Stimulated activated CD4-positive, alpha-beta T cell treated with anti-CD3 and anti-CD28 coated beads, Interleukin-12 subunit alpha, Interleukin-12 subunit beta, amount 100 ng/mL, for 4 hours (primary cell): Measurements from ENCODE around the gene SLC9A7.

Source experiments
- DNase-seq: peaks from one replicate; pipeline ENCODE4 v3.0.0-alpha.2; 2020

SLC9A7 gene

GRCh38 chrX:46642145-46642544, 116.8 kb downstream of the SLC9A7 start:
- no peak for DNase-seq

GRCh38 chrX:46637938-46638337, 121.0 kb downstream of the SLC9A7 start:
- no peak for DNase-seq

DNA sequence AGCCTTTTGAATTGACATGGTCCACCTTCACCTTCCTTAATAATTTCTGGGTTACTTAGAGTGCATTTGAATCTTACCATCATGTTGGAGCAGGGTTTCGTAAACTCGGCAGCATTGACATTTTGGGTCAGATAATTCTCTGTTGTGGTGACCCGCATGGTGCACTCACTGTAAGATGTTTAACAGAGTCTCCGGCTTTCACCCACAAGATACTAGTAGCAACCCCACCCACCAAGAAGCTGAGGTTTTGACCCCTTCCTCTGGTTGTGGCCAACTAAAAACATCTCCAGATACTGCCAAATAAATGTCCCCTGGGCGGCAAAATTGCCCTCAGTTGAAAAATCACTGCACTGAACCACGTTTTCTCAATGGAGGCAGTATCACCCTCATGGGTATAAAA, 122.7 kb downstream of the SLC9A7 start:
- no peak for DNase-seq

GRCh38 chrX:46635186-46635585, 123.7 kb downstream of the SLC9A7 start:
- no peak for DNase-seq

GRCh38 chrX:46634577-46634976, 124.3 kb downstream of the SLC9A7 start:
- no peak for DNase-seq

DNA sequence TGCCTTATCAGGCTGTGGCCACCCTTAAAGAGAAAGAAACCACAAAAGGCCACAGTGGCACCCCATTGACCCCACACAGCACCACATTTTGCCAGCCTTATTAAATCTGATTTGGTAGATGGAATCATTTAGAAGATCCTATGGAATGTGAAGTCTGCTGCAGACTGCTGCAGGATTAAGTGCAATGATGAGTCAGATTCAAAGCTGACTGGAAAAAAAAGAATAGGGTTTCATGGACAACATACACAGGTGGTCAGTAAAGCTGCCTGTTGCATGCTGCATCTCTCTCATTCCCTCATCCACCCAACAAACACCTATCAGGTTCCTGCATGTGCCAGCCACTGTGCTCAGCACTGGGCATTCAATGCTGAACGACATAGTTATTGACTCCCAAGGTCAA, 128.8 kb downstream of the SLC9A7 start:
- DNase-seq, result no peak

- no peak for DNase-seq
Measured at GRCh38 chrX:46628460-46629371, 130.2 kb downstream of the SLC9A7 start.

- no peak for DNase-seq
Measured at GRCh38 chrX:46627711-46628419, 131.1 kb downstream of the SLC9A7 start.

- no peak for DNase-seq
Measured at GRCh38 chrX:46627062-46627461, 131.9 kb downstream of the SLC9A7 start.

DNA sequence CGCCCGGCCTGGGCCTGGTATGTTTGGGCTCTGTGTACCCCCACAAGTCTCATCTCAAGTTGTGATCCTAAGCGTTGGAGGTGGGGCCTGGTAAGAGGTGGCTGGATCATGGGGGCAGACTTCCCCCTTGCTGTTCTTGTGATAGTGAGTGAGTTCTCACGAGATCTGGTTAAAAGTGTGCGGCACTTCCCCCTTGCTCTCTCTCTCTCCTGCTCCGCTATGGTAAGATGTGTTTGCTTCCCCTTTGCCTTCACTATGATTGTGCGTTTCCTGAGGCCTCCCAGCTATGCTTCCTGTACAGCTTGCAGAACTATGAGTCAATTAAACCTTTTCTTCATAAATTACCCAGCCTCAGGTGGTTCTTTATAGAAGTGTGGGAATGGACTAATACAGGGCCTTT, 132.4 kb downstream of the SLC9A7 start:
- no peak for DNase-seq

DNA sequence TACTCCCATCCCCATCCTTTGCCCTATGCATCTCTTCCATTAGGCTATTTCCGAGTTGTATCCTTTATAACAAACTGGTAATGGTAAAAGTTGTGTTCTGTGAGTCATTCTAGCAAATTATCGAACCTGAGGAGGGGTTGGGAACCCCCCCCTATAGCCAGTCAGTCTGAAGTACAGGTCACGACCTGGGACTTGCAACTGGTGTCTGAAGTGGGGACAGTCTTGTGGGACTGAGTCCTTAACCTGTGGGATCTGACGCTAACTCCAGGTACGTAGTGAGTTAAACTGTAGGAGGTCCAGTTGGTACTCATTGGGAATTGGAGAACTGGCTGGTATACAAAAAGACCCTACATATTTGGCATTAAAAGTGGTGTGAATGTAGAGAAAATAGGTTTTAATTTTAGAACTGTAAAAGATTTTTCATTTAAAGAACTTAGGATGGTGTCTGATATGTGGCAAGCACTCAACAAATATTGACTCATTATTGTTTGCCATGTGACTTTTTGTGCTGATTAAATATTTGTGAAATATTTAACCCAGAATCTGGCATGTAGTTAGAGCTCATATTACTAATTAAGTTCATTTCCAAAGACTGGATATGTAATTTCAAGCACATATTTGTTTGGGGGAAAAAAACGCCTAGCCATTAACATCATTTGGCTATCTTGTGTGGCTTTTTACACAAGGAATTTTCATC, 134.7 kb downstream of the SLC9A7 start:
- no peak for DNase-seq

DNA sequence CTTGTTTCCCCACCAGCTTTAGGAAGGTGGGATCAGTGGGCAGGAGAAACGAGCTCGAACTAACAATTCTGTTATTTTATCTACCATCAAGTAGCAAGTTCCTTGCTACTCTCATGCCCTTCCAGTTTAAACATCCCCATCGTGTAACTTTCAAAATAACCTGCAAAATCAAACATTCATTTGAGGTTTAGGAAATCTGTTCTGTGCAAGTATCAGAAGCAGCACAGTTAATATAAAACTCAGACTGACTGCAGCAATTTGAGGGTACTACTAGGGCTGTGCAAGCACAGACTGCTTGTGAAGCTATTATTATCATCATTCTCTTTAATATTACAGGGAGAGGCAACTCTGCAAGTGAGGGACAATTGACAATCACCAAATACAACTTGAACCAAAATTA, 137.3 kb downstream of the SLC9A7 start:
- DNase-seq, result no peak

DNA sequence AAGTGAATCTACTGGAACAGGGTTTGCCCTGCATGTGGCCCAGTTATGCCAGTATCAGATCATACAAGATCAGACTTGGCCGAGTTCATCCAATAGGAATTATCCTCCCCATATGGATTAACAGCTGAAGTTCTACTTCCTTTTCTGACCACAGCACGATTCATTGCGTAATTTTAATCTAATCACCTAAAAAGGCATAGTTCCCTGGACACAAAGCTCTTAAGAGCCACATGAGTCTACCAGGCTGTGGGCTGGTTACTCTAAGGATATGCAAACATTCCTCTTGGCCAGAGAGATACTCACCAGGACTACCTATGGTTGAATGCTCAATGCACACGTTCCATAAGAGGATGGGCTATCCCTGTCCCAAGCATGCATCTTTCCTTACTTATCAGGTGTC, 138.4 kb downstream of the SLC9A7 start:
- no peak for DNase-seq

- no peak for DNase-seq
Measured at GRCh38 chrX:46618947-46619346, 140.0 kb downstream of the SLC9A7 start.

- no peak for DNase-seq
Measured at GRCh38 chrX:46617906-46618305, 141.0 kb downstream of the SLC9A7 start.

GRCh38 chrX:46611658-46612362, 147.1 kb downstream of the SLC9A7 start:
- no peak for DNase-seq

- no peak for DNase-seq
Measured at GRCh38 chrX:46610070-46610658, 148.8 kb downstream of the SLC9A7 start.

- DNase-seq, result no peak
Measured at GRCh38 chrX:46607916-46608315, 151.0 kb downstream of the SLC9A7 start.

GRCh38 chrX:46602468-46603102, 156.3 kb downstream of the SLC9A7 start:
- no peak for DNase-seq

DNA sequence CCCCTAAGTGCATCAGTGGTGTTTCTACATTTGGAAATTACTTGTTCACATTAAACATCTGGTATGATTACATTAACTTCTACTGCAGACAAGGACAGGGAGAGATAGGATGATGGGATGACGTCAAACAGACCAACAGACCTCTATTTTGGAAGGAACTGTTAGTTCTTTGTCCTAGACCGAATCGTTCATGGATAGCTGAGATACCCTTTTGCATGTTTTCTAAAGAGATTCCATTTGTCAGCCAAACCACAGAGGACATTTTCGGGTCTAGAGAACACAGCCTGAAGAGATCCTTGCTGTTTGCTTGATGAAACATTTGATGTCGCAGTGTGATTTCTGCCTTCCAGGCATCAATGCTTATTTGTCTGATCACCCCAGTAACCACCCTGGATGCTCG, 157.6 kb downstream of the SLC9A7 start:
- no peak for DNase-seq

- no peak for DNase-seq
Measured at GRCh38 chrX:46599051-46599560, 159.8 kb downstream of the SLC9A7 start.

DNA sequence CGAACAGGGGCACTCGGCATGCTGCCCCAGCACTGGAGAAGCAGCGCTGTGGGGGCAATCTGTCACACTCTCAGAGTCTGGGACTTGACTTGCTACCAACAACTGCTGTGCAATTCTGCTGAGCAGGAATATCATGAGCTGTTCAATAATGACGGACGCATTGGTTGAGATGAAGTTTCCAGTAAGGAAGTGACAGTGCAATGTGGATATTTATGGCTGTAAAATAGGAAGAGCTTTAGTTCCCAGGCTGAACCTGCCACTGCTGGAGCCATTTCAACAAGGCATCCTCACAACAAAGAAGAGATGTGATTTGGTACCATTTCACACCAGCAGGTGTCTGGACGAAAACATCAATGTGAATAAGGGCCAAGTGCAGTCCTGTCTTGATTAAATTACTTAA, 161.1 kb downstream of the SLC9A7 start:
- DNase-seq, result no peak
